ENCODE data around the gene HYKK. TPM values are rescaled to one million over a fixed set of nuclear protein-coding genes. Genes with fewer than 3 reads are reported as not detected.

The HYKK gene
- total RNA-seq, 4 donors from 2014 or later: 8.0 to 31.9 (median 10.2) TPM

DNA sequence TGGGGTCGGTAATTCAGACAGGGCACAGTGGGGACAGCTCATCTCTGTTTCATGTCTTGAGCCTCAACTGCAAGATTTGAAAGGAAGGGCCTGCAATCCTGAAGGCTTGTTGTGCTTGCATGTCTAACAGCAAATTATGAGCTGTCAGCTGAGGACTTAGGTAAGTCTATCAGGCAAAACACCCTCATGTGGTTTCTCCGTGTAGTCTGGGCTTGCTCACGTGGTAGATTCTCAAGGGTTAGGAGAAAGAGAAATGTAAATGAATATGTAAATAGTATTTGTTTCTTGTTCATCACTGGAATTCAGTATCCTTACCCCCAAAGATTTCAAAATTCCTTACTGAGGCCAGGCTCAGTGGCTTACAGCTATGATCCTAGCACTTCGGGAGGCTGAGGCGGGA lies 30.1 kb upstream of the HYKK start:
- Histone ChIP-seq H3K4me1 (no peaks in the 10 kb centered on the region), H3K4me3 (no peak overlapping the region), H3K27me3 (no peaks in the 10 kb centered on the region), H3K36me3 (peaks cover 0 to 88% (median 0%) of the 10 kb centered on the region in 3 donors), H3K9me3 (no peaks in the 10 kb centered on the region), H3K27ac (no peak overlapping the region)
- no peak for DNase-seq (ENCODE audit: low spot score in 2 of 2)
- no peak for TF ChIP-seq POLR2A (IDR thresholded peaks at IDR 0.05)
- TF ChIP-seq, protein P1, sequence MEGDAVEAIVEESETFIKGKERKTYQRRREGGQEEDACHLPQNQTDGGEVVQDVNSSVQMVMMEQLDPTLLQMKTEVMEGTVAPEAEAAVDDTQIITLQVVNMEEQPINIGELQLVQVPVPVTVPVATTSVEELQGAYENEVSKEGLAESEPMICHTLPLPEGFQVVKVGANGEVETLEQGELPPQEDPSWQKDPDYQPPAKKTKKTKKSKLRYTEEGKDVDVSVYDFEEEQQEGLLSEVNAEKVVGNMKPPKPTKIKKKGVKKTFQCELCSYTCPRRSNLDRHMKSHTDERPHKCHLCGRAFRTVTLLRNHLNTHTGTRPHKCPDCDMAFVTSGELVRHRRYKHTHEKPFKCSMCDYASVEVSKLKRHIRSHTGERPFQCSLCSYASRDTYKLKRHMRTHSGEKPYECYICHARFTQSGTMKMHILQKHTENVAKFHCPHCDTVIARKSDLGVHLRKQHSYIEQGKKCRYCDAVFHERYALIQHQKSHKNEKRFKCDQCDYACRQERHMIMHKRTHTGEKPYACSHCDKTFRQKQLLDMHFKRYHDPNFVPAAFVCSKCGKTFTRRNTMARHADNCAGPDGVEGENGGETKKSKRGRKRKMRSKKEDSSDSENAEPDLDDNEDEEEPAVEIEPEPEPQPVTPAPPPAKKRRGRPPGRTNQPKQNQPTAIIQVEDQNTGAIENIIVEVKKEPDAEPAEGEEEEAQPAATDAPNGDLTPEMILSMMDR (IDR thresholded peaks at IDR 0.05): no peak
- TF ChIP-seq EP300 (IDR thresholded peaks at IDR 0.05): no peak
- 75% methylated on average over 5 of the region's 5 CpGs for WGBS, 2 donors

DNA sequence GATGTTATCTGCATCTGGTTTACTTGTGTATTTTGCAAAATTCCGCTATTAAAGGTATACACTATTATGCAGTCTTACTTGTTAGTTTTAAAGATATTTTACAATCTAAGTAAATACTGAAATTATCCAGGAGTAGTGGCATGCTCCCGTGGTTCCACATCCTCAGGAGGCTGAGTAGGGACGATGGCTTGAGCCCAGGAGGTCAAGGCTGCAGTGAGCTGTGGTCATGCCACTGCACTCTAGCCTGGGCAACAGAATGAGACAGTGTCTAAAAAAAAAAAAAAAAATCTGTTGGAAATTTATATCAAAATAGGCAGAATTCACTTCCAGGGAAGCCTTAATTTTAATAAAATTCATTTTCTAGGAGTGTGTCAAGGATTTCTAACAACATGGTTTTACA lies 27.7 kb upstream of the HYKK start:
- no peak overlapping the region for H3K4me3 ChIP-seq
- no peaks in the 10 kb centered on the region for H3K9me3 ChIP-seq
- H3K27ac ChIP-seq: no peak overlapping the region
- no peak for DNase-seq (ENCODE audit: low spot score in 2 of 2)
- TF ChIP-seq EP300 (IDR thresholded peaks at IDR 0.05) (no peak), POLR2A (IDR thresholded peaks at IDR 0.05) (no peak)
- TF ChIP-seq, protein P1 (IDR thresholded peaks at IDR 0.05): no peak
- H3K27me3 ChIP-seq: no peaks in the 10 kb centered on the region
- no peaks in the 10 kb centered on the region for H3K4me1 ChIP-seq
- 80% methylated on average over 3 of the region's 3 CpGs for WGBS, 2 donors
- peaks cover 0 to 84% (median 10%) of the 10 kb centered on the region in 3 donors for H3K36me3 ChIP-seq

DNA sequence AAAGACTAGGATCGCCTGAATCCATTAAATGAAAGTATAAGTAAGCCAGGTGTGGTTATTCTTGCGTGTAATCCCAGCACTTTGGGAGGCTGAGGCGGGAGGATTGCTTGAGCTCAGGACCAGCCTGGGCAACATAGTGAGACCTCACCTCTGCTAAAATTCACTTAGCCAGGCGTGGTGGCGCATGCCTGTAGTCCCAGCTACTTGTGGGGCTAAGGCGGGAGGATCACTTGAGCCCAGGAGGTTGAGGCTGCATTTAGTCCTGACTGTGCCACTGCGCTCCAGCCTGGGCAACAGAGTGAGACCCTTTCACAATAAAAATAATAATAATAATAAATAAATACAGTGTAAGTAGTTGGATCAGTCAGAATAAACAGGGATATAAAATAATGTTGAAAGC lies 25.5 kb upstream of the HYKK start:
- no peaks in the 10 kb centered on the region for H3K9me3 ChIP-seq
- TF ChIP-seq POLR2A (IDR thresholded peaks at IDR 0.05): no peak
- TF ChIP-seq, protein P1 (IDR thresholded peaks at IDR 0.05): no peak
- H3K4me1 ChIP-seq: peaks cover 0 to 7% (median 0%) of the 10 kb centered on the region in 4 donors
- H3K36me3 ChIP-seq: peaks cover 0 to 84% (median 20%) of the 10 kb centered on the region in 3 donors
- H3K27ac ChIP-seq: no peak overlapping the region
- H3K4me3 ChIP-seq: no peak overlapping the region
- no peaks in the 10 kb centered on the region for H3K27me3 ChIP-seq
- DNase-seq (ENCODE audit: low spot score in 2 of 2): no peak
- WGBS, 2 donors: 90 to 96% methylated on average over 7 of the region's 7 CpGs

DNA sequence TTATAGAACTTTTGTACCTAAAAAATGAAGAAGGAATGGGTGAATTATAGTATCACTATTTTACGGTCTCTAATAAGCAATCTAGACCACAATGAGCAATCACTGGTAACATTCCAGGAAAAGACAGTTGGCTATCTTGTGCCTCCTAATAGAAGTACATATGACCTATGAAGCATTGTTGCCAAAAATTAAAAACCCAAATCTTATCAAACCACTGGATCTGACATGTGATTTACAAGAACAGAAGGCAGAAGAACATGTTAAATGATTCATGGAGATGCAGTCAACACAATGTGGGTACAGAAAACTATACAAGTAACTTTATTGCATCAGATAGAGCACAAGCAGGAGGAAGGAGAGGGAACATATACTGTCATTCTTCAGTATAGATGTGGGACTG lies 14.5 kb upstream of the HYKK start:
- WGBS, 2 donors: 83 to 91% methylated on average over 1 of the region's 1 CpG
- no peak overlapping the region for H3K4me3 ChIP-seq
- H3K27me3 ChIP-seq: no peaks in the 10 kb centered on the region
- H3K36me3 ChIP-seq: peaks cover 0 to 94% (median 2%) of the 10 kb centered on the region in 3 donors
- no peak overlapping the region for H3K27ac ChIP-seq
- TF ChIP-seq, protein P1 (IDR thresholded peaks at IDR 0.05): no peak
- TF ChIP-seq EP300 (IDR thresholded peaks at IDR 0.05): no peak
- H3K4me1 ChIP-seq: no peaks in the 10 kb centered on the region
- no peak for DNase-seq (ENCODE audit: low spot score in 2 of 2)
- no peaks in the 10 kb centered on the region for H3K9me3 ChIP-seq

DNA sequence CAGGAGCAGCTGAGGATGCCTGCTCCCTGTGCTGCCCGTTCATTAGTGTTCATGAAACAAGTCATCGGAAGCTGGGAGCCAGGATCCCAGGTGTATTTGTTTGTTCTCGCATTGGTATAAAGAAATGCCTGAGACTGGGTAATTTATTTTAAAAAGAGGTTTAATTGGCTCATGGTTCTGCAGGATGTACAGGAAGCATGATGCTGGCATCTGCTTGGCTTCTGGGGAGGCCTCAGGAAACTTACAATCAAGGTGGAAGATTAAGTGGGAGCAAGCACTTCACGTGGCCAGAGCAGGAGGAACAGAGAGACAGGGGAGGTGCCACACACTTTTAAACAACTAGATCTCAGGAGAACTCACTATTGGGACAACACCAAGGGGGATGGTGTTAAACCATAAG lies 5.5 kb upstream of the HYKK start:
- Histone ChIP-seq H3K4me3 (no peak overlapping the region), H3K27me3 (no peaks in the 10 kb centered on the region), H3K27ac (no peak overlapping the region), H3K9me3 (no peaks in the 10 kb centered on the region), H3K36me3 (peaks cover 0 to 50% (median 3%) of the 10 kb centered on the region in 3 donors), H3K4me1 (peaks cover 0 to 4% (median 0%) of the 10 kb centered on the region in 4 donors)
- DNase-seq (ENCODE audit: low spot score in 2 of 2): no peak
- WGBS, 2 donors: 83 to 94% methylated on average over 4 of the region's 4 CpGs
- TF ChIP-seq EP300 (IDR thresholded peaks at IDR 0.05): no peak
- TF ChIP-seq, protein P1 (IDR thresholded peaks at IDR 0.05): no peak
- no peak for TF ChIP-seq POLR2A (IDR thresholded peaks at IDR 0.05)
